Urinary bladder (tissue), 4 donors: Measurements from ENCODE around the gene SMARCA2. TPM values are rescaled to one million over a fixed set of nuclear protein-coding genes. Genes with fewer than 3 reads are reported as not detected.

Experiments used
- DNase-seq: peaks from one replicate; pipeline ENCODE4 v3.0.0-alpha.2; 2015; ENCODE audit errors: extremely low spot score
- H3K27ac ChIP-seq: one replicate; pipeline ENCODE4 v1.5.1; 2013; ENCODE audit warnings: low read depth, mild to moderate bottlenecking, moderate library complexity
- H3K36me3 ChIP-seq: one replicate; pipeline ENCODE4 v1.6.1; 2013; ENCODE audit warnings: mild to moderate bottlenecking, moderate library complexity; ENCODE audit not compliant: insufficient read depth
- H3K4me1 ChIP-seq: one replicate; pipeline ENCODE4 v1.6.1; 2013; ENCODE audit warnings: mild to moderate bottlenecking, moderate library complexity; ENCODE audit not compliant: insufficient read depth
- H3K4me3 ChIP-seq: one replicate; pipeline ENCODE4 v1.5.1; 2013; ENCODE audit warnings: low read depth, low read length
- WGBS: extraction: QIAGEN DNeasy Blood & Tissue Kit; methylation state at CpG from one replicate; pipeline ENCODE4 v1.1.7; 2013; 5-methylcytosine and 5-hydroxymethylcytosine counted together
- polyA plus RNA-seq: library from polyadenylated mRNA; stranded (reverse); fragments of 200-250 nt; gene quantifications from one replicate; pipeline ENCODE4 v1.2.3, GENCODE V29; 2013
- total RNA-seq: library from RNA; depleted of rRNA; stranded (reverse); fragments of >200 nt; gene quantifications from one replicate; pipeline ENCODE4 v1.2.3, GENCODE V29; 2014
- donor health status: healthy with polysubstance abuse.
- donor health status: healthy.

SMARCA2 gene
- total and polyA plus RNA-seq, 2 donors = 73.2 to 183 TPM

DNA sequence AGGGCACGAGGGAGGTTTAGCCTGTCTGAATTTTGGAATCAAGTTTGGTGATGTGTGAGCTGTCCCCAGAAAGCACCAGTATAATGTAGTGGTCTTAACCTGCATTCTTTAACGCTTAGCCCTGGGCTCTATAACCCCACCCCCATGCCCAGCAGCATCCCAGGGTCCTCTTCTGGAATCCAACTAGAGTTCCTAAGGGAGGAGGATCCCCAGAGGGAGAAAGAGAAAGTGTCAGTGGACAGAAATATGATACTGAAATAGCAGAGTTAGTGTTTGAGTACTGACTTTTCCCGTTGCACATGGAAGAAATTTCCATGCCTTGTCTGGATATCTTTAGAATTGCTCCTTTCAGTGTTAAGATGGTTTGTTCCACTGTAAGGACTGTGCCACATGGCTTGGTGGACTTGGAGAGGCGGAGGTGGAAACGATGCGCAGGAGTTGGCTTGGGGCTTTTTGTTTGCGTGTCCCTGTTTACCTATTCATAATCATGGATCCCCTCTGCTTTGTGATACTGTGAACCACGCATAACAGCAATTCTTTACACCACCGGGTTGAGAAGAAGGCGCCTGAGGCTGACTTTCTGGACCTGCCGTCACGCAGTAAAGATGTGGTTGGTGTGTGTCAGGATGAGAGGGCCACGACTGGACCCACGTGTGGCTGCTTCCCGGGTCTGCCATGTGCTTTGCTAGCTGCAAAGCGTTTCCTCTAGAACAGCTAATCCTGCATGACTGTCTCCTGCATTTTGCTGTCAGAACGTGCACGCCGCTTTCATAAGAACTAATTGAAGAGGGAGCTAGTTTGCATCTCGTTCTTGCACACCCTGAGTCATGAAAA lies 142.3 kb downstream of the SMARCA2 start:
- no peaks in the 10 kb centered on the region for H3K36me3 ChIP-seq
- WGBS = 4% methylated on average over 20 of the region's 20 CpGs
- H3K4me1 ChIP-seq = no peaks in the 10 kb centered on the region
- H3K27ac ChIP-seq = peak overlapping the region; percentile 48
- DNase-seq = no peak
- H3K4me3 ChIP-seq = peak overlapping the region; percentile 44

GRCh38 chr9:2158111-2158610 lies 143.0 kb downstream of the SMARCA2 start:
- H3K4me1 ChIP-seq = no peaks in the 10 kb centered on the region
- DNase-seq = peak; percentile 69
- no peaks in the 10 kb centered on the region for H3K36me3 ChIP-seq
- H3K4me3 ChIP-seq = peak overlapping the region; percentile 44
- H3K27ac ChIP-seq = peak overlapping the region; percentile 56
- 2% methylated on average over 13 of the region's 13 CpGs for WGBS

DNA sequence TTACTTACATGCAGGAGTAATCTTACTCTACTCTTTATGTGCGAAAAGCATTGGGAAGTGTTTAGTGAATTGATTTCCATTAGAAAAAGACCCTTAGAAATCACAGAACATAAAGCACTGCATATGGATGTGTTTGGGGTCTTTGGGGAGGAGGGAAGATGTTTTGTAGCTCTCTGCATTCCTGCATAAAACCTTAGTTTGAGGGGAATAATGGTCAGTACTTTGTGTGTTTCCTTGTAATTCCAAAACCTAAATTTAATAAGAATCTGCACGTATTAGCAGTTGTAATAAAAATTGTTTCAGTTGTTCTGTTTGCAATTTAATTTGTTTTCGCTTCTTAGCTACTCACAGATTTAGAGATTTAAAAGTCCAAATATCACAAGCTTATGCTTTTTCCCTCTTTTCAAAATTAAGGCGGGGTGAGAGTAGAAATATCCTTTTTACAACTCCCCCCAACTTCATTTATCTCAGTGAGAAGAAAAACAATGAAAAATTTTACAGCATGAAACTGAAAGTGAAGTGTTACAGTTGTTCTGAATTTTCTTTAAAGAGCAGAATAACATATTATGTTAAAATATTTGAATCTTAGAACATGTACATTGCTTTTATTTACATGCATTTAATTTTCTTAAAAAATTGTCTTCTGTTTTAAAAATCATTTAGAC lies 143.8 kb downstream of the SMARCA2 start:
- no peaks in the 10 kb centered on the region for H3K4me1 ChIP-seq
- H3K27ac ChIP-seq = peak overlapping the region; percentile 56
- DNase-seq = no peak
- 24% methylated on average over 4 of the region's 4 CpGs for WGBS
- H3K36me3 ChIP-seq = peaks cover 3% of the 10 kb centered on the region
- no peak overlapping the region for H3K4me3 ChIP-seq

DNA sequence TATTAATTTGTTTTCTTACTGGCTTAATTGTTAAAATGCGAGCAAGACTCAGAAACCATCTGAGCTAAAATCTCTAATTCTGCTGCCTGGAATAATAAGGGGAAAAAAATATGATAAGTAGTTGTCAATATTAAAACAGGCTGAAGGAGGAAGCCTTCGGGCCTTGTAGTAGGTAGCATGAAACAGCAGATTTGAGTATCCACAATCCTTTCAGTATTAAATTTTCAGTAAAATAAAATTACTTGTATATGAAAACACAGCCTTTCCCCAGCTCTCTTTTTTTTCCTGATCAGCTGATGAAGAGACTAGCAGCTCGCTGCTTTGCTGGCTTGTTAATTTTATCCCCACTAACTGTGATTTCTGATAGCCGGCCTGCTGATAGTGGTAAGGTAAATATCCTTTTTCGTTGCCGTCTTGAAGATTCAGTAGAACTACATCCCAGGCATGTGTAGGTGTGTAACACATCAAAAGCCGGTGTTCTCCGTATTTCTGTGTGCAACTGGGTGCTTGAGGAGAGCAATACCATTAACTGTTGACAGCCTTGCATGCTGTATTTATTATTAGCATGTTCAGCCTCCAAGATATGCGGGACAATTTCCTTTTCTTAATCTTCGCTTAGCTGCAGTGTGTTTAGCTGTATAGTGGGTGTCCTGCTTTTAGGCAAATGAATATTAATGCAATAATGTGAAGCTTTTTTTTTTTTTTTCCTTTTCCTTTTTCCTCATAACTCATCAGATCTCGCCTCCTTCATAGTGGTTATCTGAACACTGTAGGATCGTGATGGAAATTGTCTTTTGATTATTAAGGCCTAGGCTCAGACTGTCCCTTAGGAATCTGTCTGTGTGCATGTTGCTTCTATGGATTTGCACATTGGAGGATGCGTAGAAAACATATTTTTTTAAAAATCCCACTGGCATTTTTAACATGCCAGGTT lies 144.6 kb downstream of the SMARCA2 start:
- H3K4me1 ChIP-seq = no peaks in the 10 kb centered on the region
- peaks cover 3% of the 10 kb centered on the region for H3K36me3 ChIP-seq
- DNase-seq = no peak
- H3K4me3 ChIP-seq = peak overlapping the region; percentile 31
- peak overlapping the region; percentile 32 for H3K27ac ChIP-seq
- 14% methylated on average over 13 of the region's 13 CpGs for WGBS

DNA sequence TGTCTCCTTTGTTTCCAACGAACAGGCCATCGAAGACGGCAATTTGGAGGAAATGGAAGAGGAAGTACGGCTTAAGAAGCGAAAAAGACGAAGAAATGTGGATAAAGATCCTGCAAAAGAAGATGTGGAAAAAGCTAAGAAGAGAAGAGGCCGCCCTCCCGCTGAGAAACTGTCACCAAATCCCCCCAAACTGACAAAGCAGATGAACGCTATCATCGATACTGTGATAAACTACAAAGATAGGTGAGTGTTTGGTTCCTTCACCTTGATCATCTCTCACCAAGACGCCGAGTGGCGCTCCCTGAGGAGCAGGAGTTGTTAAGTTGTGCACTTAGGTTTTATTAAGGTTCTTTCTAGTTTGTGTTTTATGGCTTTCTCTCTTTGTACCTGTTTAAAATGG lies 146.5 kb downstream of the SMARCA2 start:
- Histone ChIP-seq H3K4me1 (no peaks in the 10 kb centered on the region), H3K27ac (no peak overlapping the region), H3K36me3 (peaks cover 3% of the 10 kb centered on the region), H3K4me3 (no peak overlapping the region)
- 89% methylated on average over 13 of the region's 13 CpGs for WGBS
- no peak for DNase-seq

GRCh38 chr9:2163231-2163885 lies 148.2 kb downstream of the SMARCA2 start:
- H3K27ac ChIP-seq = no peak overlapping the region
- no peaks in the 10 kb centered on the region for H3K4me1 ChIP-seq
- H3K4me3 ChIP-seq = no peak overlapping the region
- 81% methylated on average over 6 of the region's 6 CpGs for WGBS
- no peak for DNase-seq
- H3K36me3 ChIP-seq = peaks cover 3% of the 10 kb centered on the region

DNA sequence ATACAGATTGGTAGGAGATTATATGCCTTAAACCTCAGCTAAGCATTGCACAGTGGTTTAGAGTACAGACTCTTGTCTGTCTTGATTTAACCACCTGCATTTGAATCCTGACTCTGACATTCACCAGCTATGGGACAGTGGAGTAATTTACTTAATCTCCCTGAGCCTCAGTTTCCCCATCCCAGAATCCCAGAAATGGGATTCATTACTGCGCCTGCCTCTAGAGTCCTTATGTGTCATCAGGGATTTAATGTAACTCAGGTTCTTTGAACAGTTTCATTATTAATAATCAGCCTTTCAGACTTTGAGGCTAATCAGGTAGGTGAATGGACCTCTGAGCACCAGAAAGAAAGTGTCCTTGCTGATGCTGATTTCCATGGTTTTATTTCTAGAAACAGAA lies 149.1 kb downstream of the SMARCA2 start:
- no peak for DNase-seq
- WGBS = 100% methylated on average over 1 of the region's 1 CpG
- no peak overlapping the region for H3K27ac ChIP-seq

GRCh38 chr9:2166203-2166602 lies 151.1 kb downstream of the SMARCA2 start:
- Histone ChIP-seq H3K4me1 (no peaks in the 10 kb centered on the region), H3K27ac (no peak overlapping the region), H3K36me3 (peaks cover 3% of the 10 kb centered on the region), H3K4me3 (no peak overlapping the region)
- 98% methylated on average over 1 of the region's 1 CpG for WGBS
- no peak for DNase-seq

More for the DNA sequence above, 149.1 kb downstream of the SMARCA2 start:
- Histone ChIP-seq H3K4me1 (no peaks in the 10 kb centered on the region), H3K36me3 (peaks cover 3% of the 10 kb centered on the region), H3K4me3 (no peak overlapping the region)

GRCh38 chr9:2169035-2169434 lies 153.9 kb downstream of the SMARCA2 start:
- no peaks in the 10 kb centered on the region for H3K36me3 ChIP-seq
- WGBS = 79% methylated on average over 8 of the region's 8 CpGs
- no peaks in the 10 kb centered on the region for H3K4me1 ChIP-seq
- DNase-seq = no peak
- H3K4me3 ChIP-seq = no peak overlapping the region
- H3K27ac ChIP-seq = no peak overlapping the region

DNA sequence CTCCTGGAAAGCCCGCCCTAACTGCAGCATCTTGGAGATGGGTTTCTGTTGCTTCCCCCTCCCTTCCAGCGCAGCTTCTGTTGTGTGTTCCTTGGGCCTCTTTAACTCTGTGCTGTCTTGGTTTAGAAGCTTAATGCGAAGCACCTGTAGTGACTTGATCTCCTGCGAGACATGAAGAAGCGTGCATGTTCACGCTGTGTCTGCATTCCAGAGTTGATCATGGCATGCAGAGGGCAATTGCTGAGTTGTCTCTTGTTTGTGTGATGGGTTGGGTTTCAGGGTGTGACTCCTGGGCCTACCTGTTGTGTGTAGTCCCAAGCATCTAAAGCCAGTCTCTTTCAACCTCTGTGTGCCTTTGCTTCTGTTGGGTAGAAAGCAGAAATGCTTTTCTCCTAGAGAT lies 155.6 kb downstream of the SMARCA2 start:
- Histone ChIP-seq H3K4me1 (no peaks in the 10 kb centered on the region), H3K27ac (no peak overlapping the region), H3K4me3 (no peak overlapping the region), H3K36me3 (no peaks in the 10 kb centered on the region)
- WGBS = 85% methylated on average over 6 of the region's 6 CpGs
- DNase-seq = no peak

GRCh38 chr9:2173170-2173569 lies 158.0 kb downstream of the SMARCA2 start:
- 100% methylated on average over 1 of the region's 1 CpG for WGBS
- Histone ChIP-seq H3K27ac (no peak overlapping the region), H3K4me1 (no peaks in the 10 kb centered on the region), H3K4me3 (no peak overlapping the region), H3K36me3 (no peaks in the 10 kb centered on the region)
- no peak for DNase-seq

DNA sequence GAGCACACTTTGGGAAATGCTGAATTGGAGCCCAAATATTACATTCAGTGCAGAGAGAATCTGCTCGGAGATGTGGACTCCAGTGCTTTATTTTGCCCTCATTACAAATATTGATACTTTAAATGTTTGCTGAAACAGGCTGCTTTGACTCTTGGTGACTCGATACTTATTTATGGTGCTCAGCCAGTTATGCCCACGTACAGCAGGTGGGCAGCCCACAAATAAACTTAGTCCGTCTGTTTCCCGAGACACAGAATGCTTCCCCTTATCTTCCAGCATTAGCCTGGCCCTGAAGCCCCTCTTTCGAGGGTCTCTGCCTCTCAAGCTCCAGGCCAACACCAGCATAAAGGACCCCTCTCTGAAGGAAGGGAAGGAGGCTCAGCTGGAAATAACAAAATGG lies 158.7 kb downstream of the SMARCA2 start:
- WGBS = 74% methylated on average over 6 of the region's 6 CpGs
- Histone ChIP-seq H3K27ac (no peak overlapping the region), H3K36me3 (no peaks in the 10 kb centered on the region), H3K4me3 (no peak overlapping the region), H3K4me1 (no peaks in the 10 kb centered on the region)
- DNase-seq = no peak

GRCh38 chr9:2174306-2174705 lies 159.2 kb downstream of the SMARCA2 start:
- DNase-seq = no peak
- WGBS = 84% methylated on average over 7 of the region's 7 CpGs
- no peaks in the 10 kb centered on the region for H3K4me1 ChIP-seq
- H3K36me3 ChIP-seq = no peaks in the 10 kb centered on the region
- H3K27ac ChIP-seq = no peak overlapping the region
- H3K4me3 ChIP-seq = no peak overlapping the region
